DND-41 (cell line): ENCODE data around the gene FXYD5.

Experiments used
- ATAC-seq: fragments of 200-7000 bp; cut with Tn5 transposase; 3 replicates; pipeline ENCODE4 v1.9.1; 2021; ENCODE audit warnings: low read depth; ENCODE audit not compliant: insufficient read depth
- DNase-seq: peaks from one replicate; pipeline ENCODE4 v3.0.0-alpha.2; 2020
- H2AFZ ChIP-seq: 2 replicates; pipeline ENCODE4 v1.6.0; 2012; ENCODE audit warnings: low read depth, low read length
- H3K27ac ChIP-seq: 2 replicates; pipeline ENCODE4 v1.5.1; 2012; ENCODE audit warnings: low read length, inconsistent platforms
- H3K27me3 ChIP-seq: fragments of 200-600 bp; sonication (generic); 2 replicates; pipeline ENCODE4 v1.6.0; 2012; ENCODE audit warnings: low read length, mild to moderate bottlenecking, inconsistent platforms; ENCODE audit not compliant: insufficient read depth, poor library complexity
- H3K36me3 ChIP-seq: 2 replicates; pipeline ENCODE4 v1.5.1; 2012; ENCODE audit warnings: low read length, inconsistent platforms; ENCODE audit not compliant: insufficient read depth
- H3K4me1 ChIP-seq: 2 replicates; pipeline ENCODE4 v1.5.1; 2012; ENCODE audit warnings: mild to moderate bottlenecking, low read length; ENCODE audit not compliant: insufficient read depth
- H3K4me2 ChIP-seq: 2 replicates; pipeline ENCODE4 v1.6.0; 2012; ENCODE audit warnings: mild to moderate bottlenecking, moderate library complexity, low read length, inconsistent platforms; ENCODE audit not compliant: insufficient read depth
- H3K4me3 ChIP-seq, 2 experiments: fragments of 200-600 bp in 1 of 2; shearing (Covaris generic) in 1 of 2; 2 replicates each; pipeline ENCODE4 v1.5.1; 2012 to 2016; ENCODE audit warnings: inconsistent platforms in 2 of 2, low read length in 2 of 2, mild to moderate bottlenecking in 2 of 2, low read depth in 1 of 2, moderate library complexity in 1 of 2
- H3K79me2 ChIP-seq: 2 replicates; pipeline ENCODE4 v1.6.0; 2012; ENCODE audit warnings: low read length, inconsistent platforms; ENCODE audit not compliant: insufficient read depth
- H3K9ac ChIP-seq: 2 replicates; pipeline ENCODE4 v1.6.0; 2012; ENCODE audit warnings: low read depth, mild to moderate bottlenecking, inconsistent platforms, low read length, moderate library complexity
- H3K9me3 ChIP-seq: 2 replicates; pipeline ENCODE4 v1.5.1; 2012; ENCODE audit warnings: low read length, moderate library complexity, mild to moderate bottlenecking, inconsistent platforms; ENCODE audit not compliant: insufficient read depth, severe bottlenecking
- H4K20me1 ChIP-seq: 2 replicates; pipeline ENCODE4 v1.6.0; 2012; ENCODE audit warnings: low read length; ENCODE audit not compliant: insufficient read depth
- CTCF ChIP-seq: IDR thresholded peaks from 2 replicates; pipeline ENCODE4 v1.5.1; 2012; ENCODE audit warnings: borderline replicate concordance, low read length, moderate library complexity, mild to moderate bottlenecking; ENCODE audit not compliant: poor library complexity, severe bottlenecking; ENCODE audit errors: extremely low read depth
- EZH2 ChIP-seq: IDR thresholded peaks from 3 replicates; pipeline ENCODE4 v1.6.1; 2012; ENCODE audit warnings: borderline replicate concordance, low read depth, mild to moderate bottlenecking, moderate library complexity, low read length, inconsistent platforms; ENCODE audit not compliant: severe bottlenecking

Gene FXYD5

GRCh38 chr19:35206379-35206778, 51.8 kb downstream of the FXYD5 start:
- ATAC-seq, result peak; percentile 86
- Histone ChIP-seq H3K9ac (no peak overlapping the region), H3K4me3 (no peak overlapping the region), H3K9me3 (no peaks in the 10 kb centered on the region), H3K27ac (no peak overlapping the region), H3K27me3 (no peaks in the 10 kb centered on the region), H2AFZ (no peak overlapping the region), H4K20me1 (no peaks in the 10 kb centered on the region), H3K36me3 (no peaks in the 10 kb centered on the region), H3K4me2 (no peak overlapping the region), H3K79me2 (no peaks in the 10 kb centered on the region), H3K4me1 (no peaks in the 10 kb centered on the region)
- no peak for TF ChIP-seq CTCF
- TF ChIP-seq EZH2, result no peak
- peak; percentile 55 for DNase-seq

GRCh38 chr19:35206855-35207254, 52.3 kb downstream of the FXYD5 start:
- no peaks in the 10 kb centered on the region for H3K36me3 ChIP-seq
- TF ChIP-seq CTCF, result no peak
- no peak overlapping the region for H3K27ac ChIP-seq
- H3K9ac ChIP-seq, result no peak overlapping the region
- H3K4me1 ChIP-seq, result no peaks in the 10 kb centered on the region
- H2AFZ ChIP-seq, result no peak overlapping the region
- H3K4me2 ChIP-seq, result no peak overlapping the region
- H3K9me3 ChIP-seq, result no peaks in the 10 kb centered on the region
- no peaks in the 10 kb centered on the region for H3K27me3 ChIP-seq
- H4K20me1 ChIP-seq, result no peaks in the 10 kb centered on the region
- ATAC-seq (no peak), DNase-seq (no peak)
- no peaks in the 10 kb centered on the region for H3K79me2 ChIP-seq
- no peak overlapping the region for H3K4me3 ChIP-seq

GRCh38 chr19:35207391-35207871, 52.9 kb downstream of the FXYD5 start:
- H3K4me2 ChIP-seq, result no peak overlapping the region

More at GRCh38 chr19:35207391-35207871, 52.9 kb downstream of the FXYD5 start:
- no peaks in the 10 kb centered on the region for H3K27me3 ChIP-seq
- H3K9me3 ChIP-seq, result no peaks in the 10 kb centered on the region
- H4K20me1 ChIP-seq, result no peaks in the 10 kb centered on the region
- no peak overlapping the region for H3K27ac ChIP-seq
- no peak overlapping the region for H3K9ac ChIP-seq
- TF ChIP-seq EZH2, result no peak
- no peak for TF ChIP-seq CTCF
- no peaks in the 10 kb centered on the region for H3K36me3 ChIP-seq
- ATAC-seq (no peak), DNase-seq (no peak)
- no peak overlapping the region for H3K4me3 ChIP-seq
- H2AFZ ChIP-seq, result no peak overlapping the region
- H3K4me1 ChIP-seq, result no peaks in the 10 kb centered on the region
- no peaks in the 10 kb centered on the region for H3K79me2 ChIP-seq
